Heart right ventricle (tissue), 16 donors: ENCODE results near the gene EGFR. TPM values are rescaled to one million over a fixed set of nuclear protein-coding genes. Genes with fewer than 3 reads are reported as not detected.

Source experiments
- ATAC-seq, 8 donors: fragments of 200-7000 bp; cut with Tn5 transposase; one replicate each; pipeline ENCODE4 v1.9.1; 2020; ENCODE audit warnings: mild to moderate bottlenecking in 8 of 8, moderate library complexity in 8 of 8, moderate number of reproducible peaks in 1 of 8
- DNase-seq, 2 donors: peaks; one replicate each; pipeline ENCODE4 v3.0.0-alpha.2; 2020
- H3K27ac ChIP-seq, 10 donors: fragments of 200-600 bp; sonication (generic) in 2 of 10; one replicate each; pipeline versions ENCODE4 v1.5.0 to v1.8.0; 2020 to 2022; ENCODE audit warnings: mild to moderate bottlenecking in 3 of 10
- H3K27me3 ChIP-seq, 7 donors: fragments of 200-600 bp; one replicate each; pipeline ENCODE4 v1.8.0; 2021 to 2022; ENCODE audit warnings: mild to moderate bottlenecking in 2 of 7
- H3K36me3 ChIP-seq, 9 donors: fragments of 200-600 bp; sonication (generic) in 1 of 9; one replicate each; pipeline versions ENCODE4 v1.5.0 to v1.8.0; 2020 to 2022; ENCODE audit warnings: mild to moderate bottlenecking in 2 of 9
- H3K4me1 ChIP-seq, 9 donors: fragments of 200-600 bp; sonication (generic) in 1 of 9; one replicate each; pipeline versions ENCODE4 v1.5.0 to v1.8.0; 2020 to 2022; ENCODE audit warnings: mild to moderate bottlenecking in 4 of 9
- H3K4me3 ChIP-seq, 10 donors: fragments of 200-600 bp; sonication (generic) in 2 of 10; one replicate each; pipeline versions ENCODE4 v1.5.0 to v1.8.0; 2020 to 2022; ENCODE audit warnings: mild to moderate bottlenecking in 7 of 10, moderate library complexity in 2 of 10
- H3K9me3 ChIP-seq, 11 donors: fragments of 200-600 bp in 10 of 11; sonication (generic) in 2 of 11; one replicate each; pipeline versions ENCODE4 v1.5.0 to v1.8.0; 2013 to 2022; ENCODE audit warnings: mild to moderate bottlenecking in 2 of 11, control low read depth in 1 of 11, moderate library complexity in 1 of 11
- CTCF ChIP-seq, 9 donors: fragments of 200-600 bp; sonication (generic) in 2 of 9; IDR thresholded peaks; one replicate each; pipeline versions ENCODE4 v1.5.0 to v1.8.0; 2021 to 2022; ENCODE audit warnings: antibody characterized with exemption in 9 of 9, mild to moderate bottlenecking in 5 of 9, moderate library complexity in 1 of 9
- WGBS, 2 donors: extraction: QIAGEN DNeasy Blood & Tissue Kit; methylation state at CpG; one replicate each; pipeline ENCODE4 v1.1.7; 2013; ENCODE audit warnings: inconsistent platforms in 1 of 2; 5-methylcytosine and 5-hydroxymethylcytosine counted together
- intact Hi-C, 10 donors: fragments of 100-400 bp; cut with DNase I; formaldehyde crosslinking; loops; one replicate each; pipeline versions ENCODE4 v1.11.1 to v1.14.2; 2022
- polyA plus RNA-seq, 2 donors: library from polyadenylated mRNA; stranded (reverse); fragments of 200-250 nt; gene quantifications; one replicate each; pipeline ENCODE4 v1.2.3, GENCODE V29; 2013
- total RNA-seq, 10 donors: library from RNA; stranded (reverse); fragmentation: NEBNext Ultra II Directional in 3 of 10; extraction: Animal tissue kit (Norgen Biotek cat#: 25700) in 3 of 10; gene quantifications; one replicate each; pipeline versions ENCODE4 v1.2.1 to v1.2.4, GENCODE V29; 2021 to 2023
- donor health status: Arrhythmogenic right ventricular cardiomyopathy.
- donor health status: ischemic (EF 13 %, LVEDD 7.1; RV severe dilation, severe dysfunction).
- donor health status: healthy with polysubstance abuse.
- donor health status: DM: no; HTN: yes; CAD: no.
- donor health status: DM: no; HTN: no; CAD: no.
- donor health status: ischemic (EF 25% LVEDD 6.9; RV normal size, moderate dysfunction).
- donor health status: ischemic (EF 25% LVEDD 5.7; RV mildly dilated, moderate dysfunction).
- donor health status: healthy.
- donor health status: DM: yes; HTN: yes; CAD: no.
- donor health status: Ischemic cardiomyopathy.
- donor health status: ischemic (EF 35%, LVEDD 5.7; RV mildly dilated, moderate dysfunction).
- donor health status: nonischemic (EF 11% LVEDD 7.7; RV severe dilation, severe dysfunction).
- donor health status: DM: yes; HTN: yes; CAD: no.
- donor health status: PGD.
- donor health status: ischemic (EF 29% LVEDD 5.4; RV normal size, mild dysfunction).
- donor health status: nonischemic (EF 23%, LVEDD 6.1; RV moderate dilation, normal function).

Gene EGFR
- total and polyA plus RNA-seq, 12 donors: 1.9 to 13.5 (median 7.6) TPM

GRCh38 chr7:55157764-55158105 lies 138.9 kb downstream of the EGFR start:
- ATAC-seq (peak in 1 of 8 donors; percentile 6), DNase-seq (no peak)
- Histone ChIP-seq H3K27ac (peak overlapping the region in 2 of 10 donors; percentile 66 to 75), H3K36me3 (peaks cover 0 to 99% (median 8%) of the 10 kb centered on the region in 9 donors), H3K27me3 (no peaks in the 10 kb centered on the region), H3K4me1 (peaks cover 0 to 19% (median 0%) of the 10 kb centered on the region in 9 donors), H3K9me3 (no peaks in the 10 kb centered on the region), H3K4me3 (peak overlapping the region in 1 of 10 donors; percentile 14)
- intact Hi-C loops: no loop called here
- WGBS, 2 donors: 88 to 90% methylated on average over 8 of the region's 8 CpGs
- TF ChIP-seq CTCF (IDR thresholded peaks at IDR 0.05): no peak

DNA sequence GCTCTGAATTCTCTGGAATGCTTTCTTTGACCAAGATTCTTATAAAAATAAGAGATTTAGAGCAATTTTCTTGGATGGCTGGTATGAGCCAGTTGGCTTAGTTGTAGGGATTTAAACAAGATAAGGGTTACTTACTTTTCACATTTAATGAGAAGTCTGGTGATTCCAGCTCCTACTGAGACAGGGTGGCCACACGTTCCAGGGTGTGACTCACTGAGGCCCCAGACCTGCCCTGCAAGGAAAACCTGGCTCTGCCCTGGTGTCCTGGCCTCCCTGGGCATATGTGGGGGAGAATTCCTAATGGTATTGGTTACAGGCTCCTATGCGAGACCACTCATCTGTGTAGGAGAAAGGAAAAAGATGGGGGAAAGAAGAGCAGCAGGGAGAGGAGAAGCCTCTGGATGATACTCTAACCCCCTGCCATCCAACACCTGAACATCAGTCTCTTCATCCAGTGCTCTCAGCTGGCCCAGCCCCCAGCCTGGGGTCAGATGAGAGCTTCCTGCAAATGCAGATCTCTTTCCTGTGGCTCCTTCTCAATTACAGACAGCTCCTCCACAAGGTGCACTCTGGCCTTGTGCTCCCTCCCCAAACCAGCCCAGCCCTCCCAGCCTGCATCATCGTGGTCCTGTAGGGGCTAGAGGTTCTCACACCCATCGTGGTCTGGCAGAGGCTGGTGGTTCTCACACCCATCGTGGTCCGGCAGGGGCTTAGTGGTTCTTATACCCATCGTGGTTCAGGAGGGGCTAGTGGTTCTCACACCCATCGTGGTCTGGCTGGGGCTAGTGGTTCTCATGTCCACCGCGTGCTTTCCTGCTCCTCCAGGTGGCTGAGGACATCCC lies 139.9 kb downstream of the EGFR start:
- no peak for DNase-seq
- TF ChIP-seq CTCF (IDR thresholded peaks at IDR 0.05): no peak
- no peak for ATAC-seq
- intact Hi-C loops: no loop called here
- Histone ChIP-seq H3K27me3 (no peaks in the 10 kb centered on the region), H3K27ac (no peak overlapping the region), H3K4me1 (peaks cover 0 to 19% (median 0%) of the 10 kb centered on the region in 9 donors), H3K9me3 (no peaks in the 10 kb centered on the region), H3K4me3 (no peak overlapping the region), H3K36me3 (peaks cover 0 to 99% (median 7%) of the 10 kb centered on the region in 9 donors)
- WGBS, 2 donors: 89 to 93% methylated on average over 10 of the region's 10 CpGs

DNA sequence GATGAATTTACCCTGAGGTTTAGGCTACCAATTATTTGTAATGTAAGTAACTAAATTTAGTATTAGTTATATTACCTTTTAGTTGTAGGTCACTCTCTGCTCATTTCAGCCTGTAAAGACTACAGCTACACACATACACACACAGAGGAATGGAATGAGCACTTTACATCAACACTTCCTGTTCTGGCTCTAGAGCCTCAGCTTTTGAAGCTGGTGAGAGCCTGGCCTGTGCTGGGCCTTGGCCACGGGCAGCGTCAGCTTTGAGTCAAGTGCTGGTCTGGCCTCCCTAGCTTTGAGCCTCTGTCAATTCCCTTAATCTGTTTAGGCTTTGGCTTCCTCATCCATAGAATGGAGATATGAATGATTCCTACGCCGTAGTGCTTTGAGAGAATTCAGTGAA lies 141.7 kb downstream of the EGFR start:
- no peak for ATAC-seq
- H3K27me3 ChIP-seq: no peaks in the 10 kb centered on the region
- no peak for DNase-seq
- H3K9me3 ChIP-seq: no peaks in the 10 kb centered on the region
- H3K4me3 ChIP-seq: no peak overlapping the region
- H3K36me3 ChIP-seq: peaks cover 0 to 99% (median 8%) of the 10 kb centered on the region in 9 donors
- H3K4me1 ChIP-seq: peaks cover 0 to 19% (median 0%) of the 10 kb centered on the region in 9 donors
- intact Hi-C loops: loop anchor here in 1 of 10 donors (10.0 kb wide), 1 partner anchor 56 kb away; no protein-coding TSS in a partner anchor
- no peak overlapping the region for H3K27ac ChIP-seq
- 96% methylated on average over 4 of the region's 4 CpGs for WGBS, 2 donors
- no peak for TF ChIP-seq CTCF (IDR thresholded peaks at IDR 0.05)

GRCh38 chr7:55161154-55161687 lies 142.4 kb downstream of the EGFR start:
- H3K4me1 ChIP-seq: peaks cover 0 to 16% (median 0%) of the 10 kb centered on the region in 9 donors
- TF ChIP-seq CTCF (IDR thresholded peaks at IDR 0.05): no peak
- H3K4me3 ChIP-seq: no peak overlapping the region
- no peak overlapping the region for H3K27ac ChIP-seq
- intact Hi-C loops: loop anchor here in 1 of 10 donors (10.0 kb wide), 1 partner anchor 56 kb away; no protein-coding TSS in a partner anchor
- DNase-seq: no peak
- no peaks in the 10 kb centered on the region for H3K9me3 ChIP-seq
- WGBS, 2 donors: 95 to 96% methylated on average over 16 of the region's 16 CpGs
- peaks cover 0 to 99% (median 10%) of the 10 kb centered on the region in 9 donors for H3K36me3 ChIP-seq
- H3K27me3 ChIP-seq: no peaks in the 10 kb centered on the region
- no peak for ATAC-seq
